Left ventricle myocardium inferior (tissue), 1 donor: Measurements from ENCODE around the gene IPCEF1. TPM values are rescaled to one million over a fixed set of nuclear protein-coding genes. Genes with fewer than 3 reads are reported as not detected.

Experiments used
- DNase-seq: peaks from one replicate; pipeline ENCODE4 v3.0.0-alpha.2; 2020
- H3K27ac ChIP-seq: fragments of 200-600 bp; replicated peaks from 2 replicates; pipeline ENCODE4 v1.8.0; 2021
- H3K27me3 ChIP-seq: fragments of 200-600 bp; 2 replicates; pipeline ENCODE4 v1.8.0; 2021; ENCODE audit warnings: low read depth
- H3K36me3 ChIP-seq: fragments of 200-600 bp; 2 replicates; pipeline ENCODE4 v1.8.0; 2021
- H3K4me1 ChIP-seq: fragments of 200-600 bp; 2 replicates; pipeline ENCODE4 v1.8.0; 2021
- H3K4me3 ChIP-seq: fragments of 200-600 bp; 2 replicates; pipeline ENCODE4 v1.8.0; 2021; ENCODE audit warnings: mild to moderate bottlenecking, moderate library complexity
- H3K9me3 ChIP-seq: fragments of 200-600 bp; replicated peaks from 2 replicates; pipeline ENCODE4 v1.8.0; 2021
- intact Hi-C: fragments of 100-400 bp; cut with micrococcal nuclease; formaldehyde crosslinking; loops from one replicate; pipeline ENCODE4 v1.11.0; 2022
- total RNA-seq: library from RNA; stranded (reverse); fragmentation: NEBNext Ultra II Directional; extraction: Animal tissue kit (Norgen Biotek cat#: 25700); gene quantifications from one replicate; pipeline ENCODE4 v1.2.1, GENCODE V29; 2021
- TF ChIP-seq, protein P1 (sequence below): fragments of 200-600 bp; IDR thresholded peaks from 2 replicates; pipeline ENCODE4 v1.8.0; 2021; ENCODE audit warnings: antibody characterized with exemption, mild to moderate bottlenecking, borderline replicate concordance
- donor health status: DM: no; HTN: yes; CAD: no; lungs with severe emphysema.

Gene IPCEF1
- total RNA-seq, 1 donor from 2014 or later, result 1.7 TPM

- TF ChIP-seq, protein P1, sequence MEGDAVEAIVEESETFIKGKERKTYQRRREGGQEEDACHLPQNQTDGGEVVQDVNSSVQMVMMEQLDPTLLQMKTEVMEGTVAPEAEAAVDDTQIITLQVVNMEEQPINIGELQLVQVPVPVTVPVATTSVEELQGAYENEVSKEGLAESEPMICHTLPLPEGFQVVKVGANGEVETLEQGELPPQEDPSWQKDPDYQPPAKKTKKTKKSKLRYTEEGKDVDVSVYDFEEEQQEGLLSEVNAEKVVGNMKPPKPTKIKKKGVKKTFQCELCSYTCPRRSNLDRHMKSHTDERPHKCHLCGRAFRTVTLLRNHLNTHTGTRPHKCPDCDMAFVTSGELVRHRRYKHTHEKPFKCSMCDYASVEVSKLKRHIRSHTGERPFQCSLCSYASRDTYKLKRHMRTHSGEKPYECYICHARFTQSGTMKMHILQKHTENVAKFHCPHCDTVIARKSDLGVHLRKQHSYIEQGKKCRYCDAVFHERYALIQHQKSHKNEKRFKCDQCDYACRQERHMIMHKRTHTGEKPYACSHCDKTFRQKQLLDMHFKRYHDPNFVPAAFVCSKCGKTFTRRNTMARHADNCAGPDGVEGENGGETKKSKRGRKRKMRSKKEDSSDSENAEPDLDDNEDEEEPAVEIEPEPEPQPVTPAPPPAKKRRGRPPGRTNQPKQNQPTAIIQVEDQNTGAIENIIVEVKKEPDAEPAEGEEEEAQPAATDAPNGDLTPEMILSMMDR, result no peak
- Histone ChIP-seq H3K4me3 (no peak overlapping the region), H3K9me3 (peaks cover 8% of the 10 kb centered on the region), H3K27me3 (no peaks in the 10 kb centered on the region), H3K27ac (no peak overlapping the region), H3K4me1 (no peaks in the 10 kb centered on the region), H3K36me3 (no peaks in the 10 kb centered on the region)
- intact Hi-C loops, result no loop called here
- DNase-seq, result no peak
These were observed 26.1 kb upstream of the IPCEF1 start for GRCh38 chr6:154382740-154383139.

GRCh38 chr6:154381548-154381947, 24.9 kb upstream of the IPCEF1 start:
- TF ChIP-seq, protein P1, result no peak
- H3K27ac ChIP-seq, result no peak overlapping the region
- no peaks in the 10 kb centered on the region for H3K27me3 ChIP-seq
- intact Hi-C loops, result no loop called here
- H3K36me3 ChIP-seq, result no peaks in the 10 kb centered on the region
- no peak for DNase-seq
- no peaks in the 10 kb centered on the region for H3K4me1 ChIP-seq
- H3K9me3 ChIP-seq, result peaks cover 8% of the 10 kb centered on the region
- no peak overlapping the region for H3K4me3 ChIP-seq

GRCh38 chr6:154380741-154381140, 24.1 kb upstream of the IPCEF1 start:
- Histone ChIP-seq H3K4me3 (no peak overlapping the region), H3K27ac (no peak overlapping the region), H3K4me1 (no peaks in the 10 kb centered on the region), H3K9me3 (peaks cover 8% of the 10 kb centered on the region), H3K27me3 (no peaks in the 10 kb centered on the region), H3K36me3 (no peaks in the 10 kb centered on the region)
- intact Hi-C loops, result no loop called here
- no peak for DNase-seq
- TF ChIP-seq, protein P1, result no peak

DNA sequence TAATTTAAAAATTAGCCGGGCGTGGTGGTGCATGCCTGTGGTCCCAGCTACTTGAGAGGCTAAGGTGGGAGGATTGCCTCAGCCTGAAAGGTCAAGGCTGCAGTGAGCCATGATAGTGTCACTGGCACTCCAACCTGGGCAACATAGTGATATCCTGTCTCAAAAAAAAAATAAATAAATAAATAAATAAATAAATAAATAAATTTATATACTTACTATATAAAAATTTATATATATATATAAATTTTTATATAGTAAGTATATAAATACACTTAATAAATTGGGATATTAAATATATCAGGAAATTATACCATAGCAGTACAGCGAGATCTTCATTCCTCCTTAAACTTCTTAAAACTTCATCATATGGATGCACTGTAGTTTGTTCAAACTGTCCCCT, 23.0 kb upstream of the IPCEF1 start:
- DNase-seq, result no peak
- no peaks in the 10 kb centered on the region for H3K4me1 ChIP-seq
- peaks cover 8% of the 10 kb centered on the region for H3K9me3 ChIP-seq
- H3K36me3 ChIP-seq, result no peaks in the 10 kb centered on the region
- intact Hi-C loops, result no loop called here
- TF ChIP-seq, protein P1, result no peak
- no peak overlapping the region for H3K4me3 ChIP-seq
- H3K27me3 ChIP-seq, result no peaks in the 10 kb centered on the region
- H3K27ac ChIP-seq, result no peak overlapping the region

- Histone ChIP-seq H3K36me3 (no peaks in the 10 kb centered on the region), H3K4me3 (no peak overlapping the region), H3K4me1 (no peaks in the 10 kb centered on the region), H3K27ac (no peak overlapping the region), H3K27me3 (no peaks in the 10 kb centered on the region), H3K9me3 (peaks cover 7% of the 10 kb centered on the region)
- TF ChIP-seq, protein P1, result no peak
- no peak for DNase-seq
- intact Hi-C loops, result no loop called here
These were observed 21.9 kb upstream of the IPCEF1 start for GRCh38 chr6:154378518-154378917.

- TF ChIP-seq, protein P1, result no peak
- Histone ChIP-seq H3K4me1 (no peaks in the 10 kb centered on the region), H3K27me3 (no peaks in the 10 kb centered on the region), H3K27ac (no peak overlapping the region), H3K36me3 (no peaks in the 10 kb centered on the region), H3K9me3 (no peaks in the 10 kb centered on the region), H3K4me3 (no peak overlapping the region)
- intact Hi-C loops, result no loop called here
- no peak for DNase-seq
These were observed 21.1 kb upstream of the IPCEF1 start for GRCh38 chr6:154377726-154378125.
